BLaER1 (cell line): ENCODE measurements around the gene TJP3.
"Not testable (repeated sequence)": the region's sequence is repeated elsewhere in the genome, so short reads cannot be mapped to it uniquely, and the experiment has no call there.

Experiments
- H3K27ac ChIP-seq: shearing (Covaris generic); formaldehyde crosslinking; 2 replicates; pipeline ENCODE4 v1.8.1; 2022
- H3K27me3 ChIP-seq: shearing (Covaris generic); formaldehyde crosslinking; 2 replicates; pipeline ENCODE4 v1.8.1; 2022
- H3K36me3 ChIP-seq: shearing (Covaris generic); formaldehyde crosslinking; 2 replicates; pipeline ENCODE4 v1.8.1; 2022
- H3K4me1 ChIP-seq: shearing (Covaris generic); formaldehyde crosslinking; 2 replicates; pipeline ENCODE4 v1.8.1; 2022
- H3K4me2 ChIP-seq: shearing (Covaris generic); formaldehyde crosslinking; 2 replicates; pipeline ENCODE4 v1.8.1; 2022
- H3K4me3 ChIP-seq: shearing (Covaris generic); formaldehyde crosslinking; 2 replicates; pipeline ENCODE4 v1.8.1; 2022
- H3K9ac ChIP-seq: shearing (Covaris generic); formaldehyde crosslinking; 2 replicates; pipeline ENCODE4 v1.8.1; 2022
- H3K9me3 ChIP-seq: shearing (Covaris generic); formaldehyde crosslinking; 2 replicates; pipeline ENCODE4 v1.8.1; 2022
- H4K20me1 ChIP-seq: shearing (Covaris generic); formaldehyde crosslinking; 2 replicates; pipeline ENCODE4 v1.8.1; 2022
- Cebpa-rat ChIP-seq: shearing (Covaris generic); IDR thresholded peaks from 2 replicates; pipeline ENCODE4 v1.8.1; 2022

The TJP3 gene

DNA sequence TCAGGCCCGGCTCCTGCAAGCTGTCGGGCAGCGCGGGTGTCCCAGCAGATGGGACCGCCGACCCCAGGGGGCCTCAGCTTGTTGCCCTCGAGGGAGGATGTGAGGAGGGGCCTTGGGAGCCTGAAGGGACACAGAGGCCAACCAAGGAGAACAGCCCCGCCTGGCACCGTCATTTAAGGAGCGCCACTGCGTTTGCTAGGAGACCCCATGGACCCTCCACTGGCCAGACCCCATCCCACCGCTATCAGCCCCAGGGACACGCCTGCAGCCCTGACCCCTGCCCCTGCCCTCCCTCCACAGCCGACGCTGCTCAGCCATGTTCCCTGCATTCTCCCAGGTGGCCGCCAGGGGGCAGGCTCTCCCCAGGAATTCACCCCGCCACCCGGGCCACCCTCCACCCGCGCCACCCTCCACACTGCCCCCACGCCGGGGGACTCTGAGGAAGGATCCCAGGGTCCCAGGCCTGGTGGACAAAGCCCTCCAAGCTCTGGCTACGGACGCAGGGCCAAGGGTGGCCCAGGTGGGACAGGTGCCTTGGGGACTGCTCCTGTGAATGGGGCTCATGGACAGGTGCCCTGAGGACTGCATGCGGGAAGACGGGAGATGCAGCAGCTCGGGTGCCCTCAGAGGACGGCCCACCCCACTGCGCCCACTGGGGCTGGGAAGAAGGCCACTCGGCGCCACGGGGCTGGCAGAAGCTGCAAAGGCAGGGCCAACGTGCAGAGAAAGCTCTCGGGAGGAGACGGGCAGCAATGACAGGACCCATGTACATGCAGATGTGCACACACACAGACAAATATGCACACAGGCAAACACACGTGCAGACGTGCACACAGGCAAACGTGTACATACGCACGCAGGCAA is 42.3 kb upstream of the TJP3 start:
- no peak overlapping the region for H3K4me3 ChIP-seq

DNA sequence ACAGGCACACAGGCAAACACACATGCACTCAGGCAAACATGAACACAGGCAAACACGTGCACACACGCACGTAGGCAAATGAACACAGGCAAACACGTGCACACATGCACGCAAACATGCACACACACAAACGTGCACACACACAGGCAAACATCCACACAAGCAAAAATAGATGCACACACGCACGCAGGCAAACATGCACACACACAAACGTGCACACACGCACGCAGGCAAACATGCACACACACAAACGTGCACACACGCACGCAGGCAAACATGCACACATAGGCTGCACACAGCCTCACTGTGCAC is 41.7 kb upstream of the TJP3 start:
- H3K9ac ChIP-seq, H3K27me3 ChIP-seq, H3K27ac ChIP-seq, H3K4me3 ChIP-seq, H3K9me3 ChIP-seq, H3K4me2 ChIP-seq: not testable (repeated sequence)
- Histone ChIP-seq H4K20me1 (peaks cover 83% of the 10 kb centered on the region), H3K36me3 (peaks cover 66% of the 10 kb centered on the region), H3K4me1 (peaks cover 47% of the 10 kb centered on the region)

More for the DNA sequence above, 42.3 kb upstream of the TJP3 start:
- Histone ChIP-seq H3K27ac (peak overlapping the region; percentile 53), H3K9me3 (no peaks in the 10 kb centered on the region), H3K36me3 (peaks cover 72% of the 10 kb centered on the region), H4K20me1 (peaks cover 83% of the 10 kb centered on the region), H3K27me3 (no peaks in the 10 kb centered on the region), H3K9ac (peak overlapping the region; percentile 42), H3K4me2 (peak overlapping the region; percentile 83), H3K4me1 (peaks cover 44% of the 10 kb centered on the region)
- no peak for TF ChIP-seq Cebpa-rat

DNA sequence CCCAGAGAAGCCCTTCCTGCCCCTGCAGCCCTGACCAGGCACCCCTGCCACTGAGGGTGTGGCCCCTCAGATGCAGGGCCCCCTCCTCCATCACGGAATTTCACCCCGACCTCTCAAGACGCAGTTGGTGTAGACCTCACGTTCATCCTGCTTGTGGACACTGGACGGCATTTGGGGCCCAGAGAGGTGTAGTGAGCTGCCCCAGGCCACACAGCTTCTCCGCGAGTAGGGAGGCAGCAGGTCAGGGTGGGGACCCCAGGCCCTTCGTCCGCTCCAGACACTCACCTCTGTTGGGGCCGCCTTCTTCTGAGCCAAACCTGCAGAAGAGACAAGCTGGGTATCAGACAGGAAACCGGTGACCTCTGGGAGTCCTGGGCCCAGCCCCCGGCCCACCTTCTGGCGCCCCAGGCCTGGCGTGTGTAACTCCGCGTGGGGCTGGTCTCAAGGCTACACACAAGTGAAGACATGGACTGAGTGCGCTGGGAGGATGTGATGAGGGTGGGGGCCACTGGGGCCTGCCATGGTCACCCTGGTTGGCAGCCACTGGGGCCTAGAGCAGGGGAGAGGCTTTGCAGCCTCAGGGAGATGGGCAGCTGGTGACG is 41.0 kb upstream of the TJP3 start:
- H4K20me1 ChIP-seq = peaks cover 85% of the 10 kb centered on the region
- peaks cover 60% of the 10 kb centered on the region for H3K36me3 ChIP-seq
- peaks cover 8% of the 10 kb centered on the region for H3K27me3 ChIP-seq
- no peak overlapping the region; the same call in 1 of the 2 replicates for H3K4me2 ChIP-seq
- H3K9me3 ChIP-seq = no peaks in the 10 kb centered on the region
- H3K27ac ChIP-seq = no peak overlapping the region
- TF ChIP-seq Cebpa-rat = no peak
- H3K4me1 ChIP-seq = peaks cover 53% of the 10 kb centered on the region
- no peak overlapping the region for H3K9ac ChIP-seq
- no peak overlapping the region for H3K4me3 ChIP-seq

DNA sequence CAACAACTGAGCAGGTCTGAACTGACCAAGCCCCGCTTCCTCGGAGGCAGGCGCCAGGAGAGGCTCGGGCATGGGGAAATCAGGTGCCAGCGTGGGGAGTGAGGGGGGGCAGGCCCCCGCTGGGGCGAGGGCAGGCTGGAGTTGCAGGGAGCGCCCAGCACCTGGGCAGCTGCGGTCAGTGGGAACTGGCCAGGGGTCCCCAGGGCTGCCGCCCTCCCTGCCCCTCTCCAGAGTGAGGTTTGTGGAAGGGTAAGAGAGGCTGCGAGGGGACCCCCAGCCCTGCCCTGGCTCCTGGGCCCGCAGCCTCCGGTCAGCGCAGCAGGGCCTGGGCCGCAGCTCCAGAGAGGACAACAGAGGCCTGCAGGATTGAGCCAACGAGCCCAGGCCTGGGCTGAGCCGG is 40.4 kb upstream of the TJP3 start:
- Histone ChIP-seq H3K27me3 (peaks cover 11% of the 10 kb centered on the region), H3K27ac (no peak overlapping the region), H4K20me1 (peaks cover 91% of the 10 kb centered on the region), H3K4me3 (no peak overlapping the region), H3K36me3 (peaks cover 54% of the 10 kb centered on the region), H3K9ac (no peak overlapping the region), H3K9me3 (no peaks in the 10 kb centered on the region), H3K4me1 (peaks cover 58% of the 10 kb centered on the region), H3K4me2 (no peak overlapping the region)
- TF ChIP-seq Cebpa-rat = no peak

DNA sequence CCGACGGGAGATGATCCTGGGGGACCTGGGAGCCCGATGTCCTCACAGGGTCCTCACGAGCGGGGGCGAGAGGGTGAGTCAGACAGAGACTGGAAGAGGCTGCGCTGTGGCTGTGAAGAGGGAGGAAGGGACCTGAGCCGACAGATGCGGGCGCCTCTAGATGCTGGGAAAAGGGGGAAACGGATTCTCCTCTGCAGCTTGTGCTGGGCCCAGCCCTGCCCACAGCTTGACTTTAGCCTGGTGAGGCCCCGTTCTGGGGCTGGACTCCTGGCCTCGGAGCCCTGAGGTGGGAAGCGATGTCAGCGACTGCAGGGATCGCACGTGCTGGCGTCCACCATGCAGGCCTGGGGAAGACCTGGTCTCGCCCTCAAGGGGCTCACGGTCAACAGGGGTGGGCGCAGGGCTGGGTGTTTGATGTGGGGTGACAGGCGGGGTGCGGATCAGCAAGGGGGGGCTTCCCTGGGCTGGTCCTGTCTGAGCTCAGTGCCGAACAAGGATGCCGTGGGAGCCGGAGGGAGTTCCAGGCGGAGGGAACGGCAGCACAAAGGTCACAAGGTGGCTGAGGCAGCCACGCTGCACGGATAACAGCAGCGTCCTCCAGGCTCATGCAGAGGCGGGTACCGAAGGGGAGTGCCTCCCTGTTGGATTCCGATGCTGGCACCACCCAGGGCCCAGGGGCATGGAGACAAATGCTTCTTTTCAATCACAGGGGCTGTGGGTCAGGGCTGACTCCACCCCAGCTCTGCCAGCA is 39.7 kb upstream of the TJP3 start:
- Histone ChIP-seq H3K4me2 (no peak overlapping the region), H3K27me3 (peaks cover 11% of the 10 kb centered on the region), H4K20me1 (peaks cover 97% of the 10 kb centered on the region), H3K27ac (no peak overlapping the region), H3K36me3 (peaks cover 47% of the 10 kb centered on the region), H3K4me1 (peaks cover 58% of the 10 kb centered on the region), H3K9me3 (no peaks in the 10 kb centered on the region), H3K9ac (no peak overlapping the region), H3K4me3 (no peak overlapping the region)
- no peak for TF ChIP-seq Cebpa-rat

DNA sequence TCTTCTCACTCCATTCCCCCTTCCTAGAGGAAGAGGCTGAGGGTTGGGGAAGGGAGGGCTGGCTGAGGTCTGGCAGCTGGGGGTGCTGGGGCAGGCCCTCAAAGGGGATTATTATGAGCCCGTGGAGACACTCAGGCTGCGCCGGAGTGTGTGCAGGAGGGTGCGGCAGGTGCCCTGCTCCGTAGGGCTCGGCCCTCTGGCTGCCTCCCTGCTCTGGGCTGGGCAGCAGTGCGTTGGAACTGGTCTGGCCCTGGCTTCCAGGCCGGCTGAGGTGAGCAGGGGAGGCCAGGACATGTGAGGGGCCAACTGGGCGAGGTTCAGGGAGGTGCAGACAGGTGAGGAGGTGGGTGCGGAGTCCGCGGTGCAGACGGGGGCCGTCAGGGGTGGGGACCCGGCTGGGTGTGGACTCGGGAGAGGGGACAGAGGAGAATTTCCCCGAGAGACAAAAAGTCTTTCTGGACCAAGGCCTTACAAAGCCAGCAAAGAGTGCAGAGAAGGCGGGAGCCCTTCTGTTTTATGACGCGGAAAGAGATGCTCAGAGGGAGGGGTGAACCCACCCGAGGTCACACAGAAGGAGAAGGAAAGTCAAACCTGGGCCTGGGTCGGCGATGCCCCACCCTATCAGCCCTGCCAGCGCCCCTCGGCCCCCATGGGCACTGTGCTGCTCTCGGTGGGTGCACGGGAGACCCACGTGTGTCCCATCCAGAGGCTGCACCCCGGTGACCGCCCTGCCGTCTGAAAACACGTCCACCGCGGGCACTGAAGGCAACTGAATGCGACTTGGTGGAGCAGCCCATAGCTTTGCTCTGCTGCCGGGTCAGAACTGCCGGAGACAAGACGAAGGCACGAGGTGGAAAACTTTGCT is 38.9 kb upstream of the TJP3 start:
- no peak overlapping the region for H3K9ac ChIP-seq

DNA sequence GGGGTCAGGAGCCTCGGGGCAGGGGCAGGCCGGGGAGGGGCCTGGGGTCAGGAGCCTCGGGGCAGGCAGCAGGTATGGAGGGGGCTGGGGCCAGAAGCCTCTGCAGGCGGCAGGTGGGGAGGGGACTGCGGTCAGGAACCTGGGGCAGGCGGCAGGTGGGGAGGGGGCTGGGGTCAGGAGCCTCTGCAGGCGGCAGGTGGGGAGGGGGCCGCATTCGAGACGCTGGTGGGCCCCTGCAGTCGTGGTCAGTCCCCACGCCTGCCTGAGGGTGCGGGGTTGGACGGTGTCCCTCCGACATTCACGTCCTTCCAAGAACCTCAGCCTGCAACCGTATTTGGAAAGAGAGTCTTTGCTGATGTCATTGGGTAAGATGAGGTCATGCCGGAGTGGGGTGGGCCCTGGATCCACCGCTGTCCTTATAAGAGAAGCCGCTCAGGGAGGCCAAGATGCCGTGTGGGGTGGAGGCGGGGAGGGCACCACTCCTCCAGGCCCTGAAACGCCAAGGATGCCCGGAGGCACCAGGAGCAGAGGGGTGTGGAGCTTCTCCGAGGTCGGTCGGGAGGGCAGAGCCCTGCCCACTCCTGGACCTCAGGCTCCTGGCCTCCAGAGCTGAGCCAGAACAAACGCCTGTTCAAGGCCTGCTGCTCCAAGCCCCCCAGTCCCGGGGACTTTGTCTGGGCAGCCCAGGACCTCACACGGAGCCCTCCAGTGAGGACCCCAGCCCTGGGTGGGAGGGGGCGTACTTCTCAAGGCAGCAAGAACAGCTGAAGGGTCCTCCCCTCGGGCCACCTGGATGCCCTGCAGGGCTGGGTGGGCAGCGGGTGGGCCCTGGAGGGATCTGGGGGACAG is 38.0 kb upstream of the TJP3 start:
- no peaks in the 10 kb centered on the region for H3K9me3 ChIP-seq
- no peak overlapping the region for H3K4me3 ChIP-seq
- no peak for TF ChIP-seq Cebpa-rat
- peaks cover 52% of the 10 kb centered on the region for H3K4me1 ChIP-seq
- H3K27ac ChIP-seq = no peak overlapping the region
- peak overlapping the region; percentile 94 for H3K4me2 ChIP-seq
- peak overlapping the region; percentile 56; the same call in 1 of the 2 replicates for H3K9ac ChIP-seq
- H4K20me1 ChIP-seq = peaks cover 98% of the 10 kb centered on the region
- peaks cover 37% of the 10 kb centered on the region for H3K36me3 ChIP-seq
- H3K27me3 ChIP-seq = peaks cover 11% of the 10 kb centered on the region

More for the DNA sequence above, 38.9 kb upstream of the TJP3 start:
- Histone ChIP-seq H3K4me1 (peaks cover 58% of the 10 kb centered on the region), H3K4me2 (no peak overlapping the region), H3K36me3 (peaks cover 39% of the 10 kb centered on the region), H3K4me3 (no peak overlapping the region), H3K27me3 (peaks cover 11% of the 10 kb centered on the region), H3K27ac (no peak overlapping the region), H3K9me3 (no peaks in the 10 kb centered on the region), H4K20me1 (peaks cover 98% of the 10 kb centered on the region)
- TF ChIP-seq Cebpa-rat = no peak

DNA sequence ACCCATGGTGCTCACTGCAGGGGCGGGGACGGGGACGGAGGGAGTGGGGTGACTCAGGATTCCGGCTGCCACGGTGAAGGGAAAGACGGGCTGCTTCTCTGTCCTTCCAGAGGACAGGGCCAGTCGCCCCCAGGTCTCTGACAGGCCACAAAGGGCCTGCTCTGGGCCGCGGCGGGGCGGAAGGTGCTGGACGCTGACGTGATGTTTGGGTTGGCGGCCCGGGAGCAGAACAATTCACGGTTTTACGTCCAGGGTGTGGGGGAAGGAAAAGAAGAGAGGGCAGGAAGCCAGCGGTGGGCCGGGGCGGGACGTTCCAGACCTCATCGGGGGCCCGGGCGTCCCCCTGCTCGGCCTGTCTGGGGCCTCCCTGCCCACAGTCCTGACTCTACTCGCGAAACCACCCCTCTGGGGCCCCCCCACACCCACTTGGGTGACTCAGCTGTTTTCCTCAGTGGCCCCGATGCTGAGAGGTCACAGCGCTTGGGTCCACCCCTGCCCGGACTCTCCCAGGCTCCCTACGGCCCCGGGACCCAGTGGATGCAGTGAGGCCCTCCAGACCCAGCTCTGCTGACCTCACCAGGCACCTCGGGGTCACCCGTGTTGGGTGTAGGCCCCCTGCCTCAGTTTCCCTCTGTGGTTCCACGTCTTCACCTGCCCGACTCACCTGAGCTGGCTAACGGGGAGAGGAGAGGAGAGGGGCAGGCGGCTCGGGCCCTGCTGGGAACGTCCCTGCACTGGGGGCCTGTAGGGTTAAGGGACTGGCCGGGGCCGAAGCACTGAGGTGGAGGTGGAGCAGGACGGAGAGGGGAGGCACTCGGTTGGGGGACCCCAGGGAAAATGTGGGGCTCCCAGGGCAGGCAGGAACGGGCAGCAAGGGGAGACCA is 37.1 kb upstream of the TJP3 start:
- peaks cover 49% of the 10 kb centered on the region for H3K4me1 ChIP-seq

More for the DNA sequence above, 37.1 kb upstream of the TJP3 start:
- H4K20me1 ChIP-seq = peaks cover 98% of the 10 kb centered on the region
- H3K9ac ChIP-seq = peak overlapping the region; percentile 56
- peak overlapping the region; percentile 41; the same call in 1 of the 2 replicates for H3K4me3 ChIP-seq
- H3K9me3 ChIP-seq = no peaks in the 10 kb centered on the region
- no peak for TF ChIP-seq Cebpa-rat
- H3K27ac ChIP-seq = peak overlapping the region; percentile 55
- H3K27me3 ChIP-seq = peaks cover 11% of the 10 kb centered on the region
- H3K36me3 ChIP-seq = peaks cover 43% of the 10 kb centered on the region
- peak overlapping the region; percentile 94 for H3K4me2 ChIP-seq
